ENCODE measurements around the gene DTWD1. TPM values are rescaled to one million over a fixed set of nuclear protein-coding genes. Genes with fewer than 3 reads are reported as not detected.

Gene DTWD1
- total and polyA plus RNA-seq, 12 donors = 11.4 to 23.2 (median 17.1) TPM

- ATAC-seq = no peak
Observed at GRCh38 chr15:49645941-49646340, 25.1 kb downstream of the DTWD1 start.

GRCh38 chr15:49646891-49647290 lies 26.0 kb downstream of the DTWD1 start:
- ATAC-seq (no peak), DNase-seq (no peak)
- Histone ChIP-seq H3K4me3 (no peak overlapping the region), H3K27me3 (no peaks in the 10 kb centered on the region), H3K27ac (no peak overlapping the region), H3K9me3 (peaks cover 0 to 10% (median 0%) of the 10 kb centered on the region in 11 donors), H3K4me1 (peaks cover 0 to 32% (median 25%) of the 10 kb centered on the region in 9 donors), H3K36me3 (peaks cover 0 to 27% (median 0%) of the 10 kb centered on the region in 9 donors)
- WGBS, 2 donors = 96 to 98% methylated on average over 2 of the region's 2 CpGs
- intact Hi-C loops (cut with DNase I) = no loop called here
- TF ChIP-seq CTCF (IDR thresholded peaks at IDR 0.05) = no peak

More at GRCh38 chr15:49645941-49646340, 25.1 kb downstream of the DTWD1 start:
- Histone ChIP-seq H3K4me3 (no peak overlapping the region), H3K36me3 (peaks cover 0 to 27% (median 0%) of the 10 kb centered on the region in 9 donors), H3K9me3 (peaks cover 0 to 10% (median 0%) of the 10 kb centered on the region in 11 donors), H3K27me3 (no peaks in the 10 kb centered on the region), H3K4me1 (peaks cover 0 to 32% (median 25%) of the 10 kb centered on the region in 9 donors), H3K27ac (peak overlapping the region in 7 of 10 donors; percentile 16 to 62 (median 37))
- TF ChIP-seq CTCF (IDR thresholded peaks at IDR 0.05) = no peak
- DNase-seq = no peak
- intact Hi-C loops (cut with DNase I) = no loop called here

DNA sequence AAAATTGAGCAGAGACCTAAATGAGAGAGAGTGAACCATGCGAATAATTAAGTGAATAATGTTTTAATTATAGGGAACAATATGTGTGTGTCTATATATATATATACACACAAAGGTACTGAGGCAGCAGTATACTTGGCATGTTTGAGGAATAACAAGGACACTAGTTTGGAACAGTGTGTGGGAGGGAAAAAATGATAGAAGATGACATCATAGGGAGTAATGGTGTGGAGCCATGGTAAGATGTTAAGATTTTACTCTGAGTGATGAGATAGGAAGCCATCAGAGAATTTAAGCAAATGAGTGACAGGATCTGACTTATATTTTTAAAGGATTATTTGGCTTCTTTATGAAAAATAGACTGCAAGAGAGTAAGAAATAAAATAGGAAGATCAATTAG lies 29.1 kb downstream of the DTWD1 start:
- intact Hi-C loops (cut with DNase I) = no loop called here
- DNase-seq = no peak
- Histone ChIP-seq H3K4me3 (no peak overlapping the region), H3K9me3 (peaks cover 0 to 36% (median 14%) of the 10 kb centered on the region in 11 donors), H3K27ac (no peak overlapping the region), H3K4me1 (peaks cover 0 to 20% (median 10%) of the 10 kb centered on the region in 9 donors), H3K36me3 (peaks cover 0 to 5% (median 0%) of the 10 kb centered on the region in 9 donors), H3K27me3 (no peaks in the 10 kb centered on the region)
- ATAC-seq = no peak
- no peak for TF ChIP-seq CTCF (IDR thresholded peaks at IDR 0.05)
- 97 to 98% methylated on average over 1 of the region's 1 CpG for WGBS, 2 donors

- WGBS, 2 donors = 72 to 82% methylated on average over 2 of the region's 2 CpGs
- no peak overlapping the region for H3K27ac ChIP-seq
- no peak for TF ChIP-seq CTCF (IDR thresholded peaks at IDR 0.05)
- ATAC-seq (no peak), DNase-seq (no peak)
- no peaks in the 10 kb centered on the region for H3K27me3 ChIP-seq
- intact Hi-C loops (cut with DNase I) = no loop called here
- H3K4me1 ChIP-seq = peaks cover 0 to 13% (median 4%) of the 10 kb centered on the region in 9 donors
- H3K4me3 ChIP-seq = no peak overlapping the region
- peaks cover 0 to 5% (median 0%) of the 10 kb centered on the region in 9 donors for H3K36me3 ChIP-seq
- peaks cover 0 to 36% (median 14%) of the 10 kb centered on the region in 11 donors for H3K9me3 ChIP-seq
Observed at GRCh38 chr15:49650676-49651075, 29.8 kb downstream of the DTWD1 start.
